ENCODE measurements around the gene DENND2D.

DNA sequence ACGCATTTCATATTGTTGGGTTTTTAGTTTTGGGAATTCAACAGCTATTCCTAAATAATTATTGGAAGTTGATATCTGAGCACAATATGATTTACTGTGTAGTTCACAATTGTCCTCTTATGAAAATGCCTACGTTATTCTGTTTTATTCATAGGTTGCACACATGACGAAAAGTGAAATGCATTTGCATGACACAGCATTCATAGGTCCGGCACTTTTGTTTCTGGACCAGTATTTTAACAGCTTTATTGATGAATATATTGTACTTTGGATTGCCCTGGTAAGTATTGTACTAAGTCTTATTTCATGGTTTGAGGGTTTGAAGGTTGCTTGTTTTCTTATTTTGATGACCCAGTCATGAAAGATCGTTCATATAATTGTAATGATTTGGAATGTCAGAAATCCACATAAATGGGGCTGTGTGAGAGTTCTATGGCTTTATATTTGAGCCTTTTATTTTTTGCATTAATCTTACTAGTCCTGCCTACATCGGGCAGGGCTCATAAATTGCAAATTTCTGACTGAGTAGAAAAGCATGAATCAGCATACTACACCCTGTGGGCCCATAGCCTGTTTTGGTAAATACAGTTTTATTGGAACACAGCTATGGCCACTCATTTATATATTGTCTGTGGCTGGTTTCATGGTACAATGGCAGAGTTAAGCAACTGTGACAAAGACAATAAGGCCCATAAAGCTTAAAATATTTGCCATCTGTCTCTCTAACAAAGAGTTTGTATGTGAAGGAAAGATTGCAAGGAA, 17.0 kb downstream of the DENND2D start:
- TF ChIP-seq, protein P1, sequence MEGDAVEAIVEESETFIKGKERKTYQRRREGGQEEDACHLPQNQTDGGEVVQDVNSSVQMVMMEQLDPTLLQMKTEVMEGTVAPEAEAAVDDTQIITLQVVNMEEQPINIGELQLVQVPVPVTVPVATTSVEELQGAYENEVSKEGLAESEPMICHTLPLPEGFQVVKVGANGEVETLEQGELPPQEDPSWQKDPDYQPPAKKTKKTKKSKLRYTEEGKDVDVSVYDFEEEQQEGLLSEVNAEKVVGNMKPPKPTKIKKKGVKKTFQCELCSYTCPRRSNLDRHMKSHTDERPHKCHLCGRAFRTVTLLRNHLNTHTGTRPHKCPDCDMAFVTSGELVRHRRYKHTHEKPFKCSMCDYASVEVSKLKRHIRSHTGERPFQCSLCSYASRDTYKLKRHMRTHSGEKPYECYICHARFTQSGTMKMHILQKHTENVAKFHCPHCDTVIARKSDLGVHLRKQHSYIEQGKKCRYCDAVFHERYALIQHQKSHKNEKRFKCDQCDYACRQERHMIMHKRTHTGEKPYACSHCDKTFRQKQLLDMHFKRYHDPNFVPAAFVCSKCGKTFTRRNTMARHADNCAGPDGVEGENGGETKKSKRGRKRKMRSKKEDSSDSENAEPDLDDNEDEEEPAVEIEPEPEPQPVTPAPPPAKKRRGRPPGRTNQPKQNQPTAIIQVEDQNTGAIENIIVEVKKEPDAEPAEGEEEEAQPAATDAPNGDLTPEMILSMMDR (IDR thresholded peaks at IDR 0.05) = no peak
- TF ChIP-seq POLR2A (IDR thresholded peaks at IDR 0.05) (no peak), POLR2AphosphoS5 (IDR thresholded peaks at IDR 0.05) (no peak)

Data from breast epithelium (tissue), 3 donors.